Osteoblast (primary cell): ENCODE data around the gene TMEM255B. TPM values are rescaled to one million over a fixed set of nuclear protein-coding genes. Genes with fewer than 3 reads are reported as not detected.
A peak's percentile ranks its signal among the peaks of the same experiment; 100 is the strongest.
"Not testable (repeated sequence)": the region's sequence is repeated elsewhere in the genome, so short reads cannot be mapped to it uniquely, and the experiment has no call there.

Experiments used
- DNase-seq: peaks from one replicate; pipeline ENCODE4 v3.0.0; 2011; ENCODE audit warnings: low spot score, mixed read lengths; ENCODE audit not compliant: insufficient read length; ENCODE audit errors: missing footprints
- H2AFZ ChIP-seq: 2 replicates; pipeline ENCODE4 v1.6.0; 2011; ENCODE audit warnings: mild to moderate bottlenecking, low read length
- H3K27ac ChIP-seq: 2 replicates; pipeline ENCODE4 v1.5.1; 2011; ENCODE audit warnings: mild to moderate bottlenecking, low read depth, low read length, moderate library complexity
- H3K27me3 ChIP-seq: 2 replicates; pipeline ENCODE4 v1.6.0; 2012; ENCODE audit warnings: mild to moderate bottlenecking, control low read depth, inconsistent platforms, low read length, moderate library complexity; ENCODE audit not compliant: insufficient read depth
- H3K36me3 ChIP-seq: 2 replicates; pipeline ENCODE4 v1.5.1; 2011; ENCODE audit warnings: mild to moderate bottlenecking, low read length, control low read depth, moderate library complexity; ENCODE audit not compliant: insufficient read depth
- H3K4me1 ChIP-seq: 2 replicates; pipeline ENCODE4 v1.5.1; 2011; ENCODE audit warnings: mild to moderate bottlenecking, low read length, control low read depth, moderate library complexity; ENCODE audit not compliant: insufficient read depth
- H3K4me2 ChIP-seq: 2 replicates; pipeline ENCODE4 v1.6.0; 2011; ENCODE audit warnings: mild to moderate bottlenecking, low read length; ENCODE audit not compliant: insufficient read depth
- H3K4me3 ChIP-seq: fragments of 200-600 bp; sonication (generic); 3 replicates; pipeline ENCODE4 v1.5.1; 2012; ENCODE audit warnings: mild to moderate bottlenecking, low read length, inconsistent platforms; ENCODE audit not compliant: insufficient read depth
- H3K79me2 ChIP-seq: 2 replicates; pipeline ENCODE4 v1.6.0; 2012; ENCODE audit warnings: mild to moderate bottlenecking, low read length, control low read depth, inconsistent platforms; ENCODE audit not compliant: insufficient read depth
- H3K9me3 ChIP-seq: 2 replicates; pipeline ENCODE4 v1.5.1; 2011; ENCODE audit warnings: low read depth, low read length, control low read depth
- H4K20me1 ChIP-seq: 2 replicates; pipeline ENCODE4 v1.6.0; 2012; ENCODE audit warnings: mild to moderate bottlenecking, low read length, control low read depth; ENCODE audit not compliant: insufficient read depth
- CTCF ChIP-seq: IDR thresholded peaks from 2 replicates; pipeline ENCODE4 v1.5.1; 2011; ENCODE audit warnings: mild to moderate bottlenecking, low read depth, low read length, moderate library complexity; ENCODE audit errors: extremely low read depth
- total RNA-seq: library from RNA; depleted of rRNA; stranded (reverse); fragments of >200 nt; gene quantifications from 2 replicates; pipeline ENCODE4 v1.2.3, GENCODE V29; 2012

Gene TMEM255B
- total RNA-seq, 1 donor = 1.8 TPM

DNA sequence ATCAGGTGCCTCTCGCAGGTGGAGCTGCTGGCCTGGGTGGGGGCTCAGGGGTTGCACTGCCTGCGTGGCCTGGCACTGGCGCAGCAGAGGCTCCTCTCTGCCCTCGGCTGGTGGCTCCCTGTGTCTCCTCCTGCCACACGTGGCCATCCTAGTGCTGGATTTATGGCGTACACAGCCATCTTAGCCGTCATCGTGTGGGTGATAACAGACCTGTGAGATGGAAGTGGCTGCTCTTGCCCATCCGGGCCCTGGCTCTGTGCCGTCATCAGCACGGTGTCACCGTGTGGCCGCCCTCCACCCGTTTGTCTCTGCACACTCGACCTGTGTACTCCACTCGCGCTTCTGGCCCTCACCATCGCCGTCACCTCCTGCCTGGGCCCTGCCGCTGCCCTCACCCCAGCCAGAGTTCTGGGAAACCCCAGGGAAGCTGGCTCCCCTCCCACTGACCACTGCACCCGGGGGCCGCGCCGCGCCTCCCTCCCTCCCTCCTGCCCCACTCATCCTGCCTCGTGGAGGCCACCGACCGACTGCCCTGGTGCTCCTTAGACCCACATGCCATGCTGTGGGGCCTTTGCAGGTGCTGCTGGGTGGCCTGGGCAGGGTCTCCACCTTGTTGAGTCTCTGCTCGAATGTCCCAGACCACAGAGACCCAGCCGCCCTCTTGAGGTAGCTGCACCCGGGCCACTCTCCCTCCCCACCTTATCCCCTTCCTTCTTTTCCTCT lies 29.5 kb downstream of the TMEM255B start:
- Histone ChIP-seq H3K9me3 (no peaks in the 10 kb centered on the region), H3K4me1 (peaks cover 29% of the 10 kb centered on the region), H2AFZ (no peak overlapping the region), H3K4me3 (no peak overlapping the region), H3K27ac (no peak overlapping the region), H3K4me2 (no peak overlapping the region), H3K79me2 (no peaks in the 10 kb centered on the region), H4K20me1 (no peaks in the 10 kb centered on the region), H3K27me3 (peaks cover 11% of the 10 kb centered on the region), H3K36me3 (no peaks in the 10 kb centered on the region)
- peak; percentile 73 for DNase-seq
- no peak for TF ChIP-seq CTCF

DNA sequence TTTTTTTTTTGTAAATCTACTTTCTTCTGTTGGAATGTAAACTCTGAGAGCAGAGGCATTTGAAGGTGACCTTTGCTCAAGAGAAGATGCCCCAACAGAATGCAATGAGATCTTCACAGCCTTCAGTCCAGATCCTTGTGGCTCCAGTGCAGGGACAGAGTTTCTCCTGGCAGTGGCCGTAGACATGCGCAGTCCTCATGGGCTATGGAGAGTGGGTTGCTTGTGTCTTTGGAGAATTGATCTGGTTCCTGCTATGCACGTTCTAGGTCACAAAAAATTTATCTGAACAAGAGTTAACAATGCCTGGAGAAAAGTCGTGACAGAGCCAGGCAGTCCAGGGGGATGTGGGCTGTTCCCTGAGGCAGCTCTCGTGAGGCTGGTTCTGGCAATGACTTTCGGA lies 30.1 kb downstream of the TMEM255B start:
- H3K27me3 ChIP-seq = peaks cover 11% of the 10 kb centered on the region
- DNase-seq = peak; percentile 80
- no peak overlapping the region for H3K4me2 ChIP-seq
- H4K20me1 ChIP-seq = no peaks in the 10 kb centered on the region
- no peaks in the 10 kb centered on the region for H3K79me2 ChIP-seq
- H3K27ac ChIP-seq = no peak overlapping the region
- no peak for TF ChIP-seq CTCF
- no peak overlapping the region for H2AFZ ChIP-seq
- H3K36me3 ChIP-seq = no peaks in the 10 kb centered on the region
- H3K9me3 ChIP-seq = no peaks in the 10 kb centered on the region
- H3K4me3 ChIP-seq = no peak overlapping the region
- peaks cover 26% of the 10 kb centered on the region for H3K4me1 ChIP-seq

GRCh38 chr13:113789931-113790330 lies 30.9 kb downstream of the TMEM255B start:
- Histone ChIP-seq H3K4me1 (peaks cover 19% of the 10 kb centered on the region), H3K27me3 (peaks cover 11% of the 10 kb centered on the region)
- not testable (repeated sequence) for H4K20me1 ChIP-seq, H3K4me2 ChIP-seq, H3K36me3 ChIP-seq, H3K27ac ChIP-seq, DNase-seq, H3K79me2 ChIP-seq, H3K4me3 ChIP-seq, H2AFZ ChIP-seq, H3K9me3 ChIP-seq

- DNase-seq = peak; percentile 77
- Histone ChIP-seq H3K27ac (no peak overlapping the region), H2AFZ (no peak overlapping the region), H4K20me1 (no peaks in the 10 kb centered on the region), H3K9me3 (no peaks in the 10 kb centered on the region), H3K4me3 (no peak overlapping the region), H3K27me3 (peaks cover 11% of the 10 kb centered on the region), H3K4me1 (peaks cover 6% of the 10 kb centered on the region), H3K79me2 (no peaks in the 10 kb centered on the region), H3K36me3 (no peaks in the 10 kb centered on the region), H3K4me2 (no peak overlapping the region)
- TF ChIP-seq CTCF = no peak
Measured at GRCh38 chr13:113791226-113791625, 32.2 kb downstream of the TMEM255B start.
